Measurements from ENCODE around the gene PANX2. TPM values are rescaled to one million over a fixed set of nuclear protein-coding genes. Genes with fewer than 3 reads are reported as not detected.
"Not testable (repeated sequence)": the region's sequence is repeated elsewhere in the genome, so short reads cannot be mapped to it uniquely, and the experiment has no call there.

The PANX2 gene
- total RNA-seq, 1 donor from 2014 or later = 3.0 TPM

DNA sequence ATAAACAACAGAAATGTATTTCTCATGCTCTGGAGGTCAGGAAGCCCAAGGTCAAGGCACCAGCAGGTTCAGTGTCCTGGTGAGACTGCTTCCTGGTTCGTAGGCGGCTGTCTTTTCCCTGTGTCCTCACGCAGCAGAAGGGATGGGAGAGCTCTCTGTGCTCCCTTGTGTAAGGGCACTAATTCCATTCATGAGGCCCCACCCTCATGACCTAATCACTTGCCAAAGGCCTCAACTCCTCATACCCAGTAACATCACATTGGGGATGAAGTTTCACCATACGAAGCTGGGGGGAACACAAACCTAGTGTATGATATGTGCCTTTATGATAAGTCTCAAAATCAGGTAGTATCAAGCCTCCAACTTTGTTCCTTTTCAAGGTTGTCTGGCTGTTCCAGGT is 38.6 kb upstream of the PANX2 start:
- H3K36me3 Mint-ChIP-seq = no peaks in the 10 kb centered on the region
- TF ChIP-seq, protein P1, sequence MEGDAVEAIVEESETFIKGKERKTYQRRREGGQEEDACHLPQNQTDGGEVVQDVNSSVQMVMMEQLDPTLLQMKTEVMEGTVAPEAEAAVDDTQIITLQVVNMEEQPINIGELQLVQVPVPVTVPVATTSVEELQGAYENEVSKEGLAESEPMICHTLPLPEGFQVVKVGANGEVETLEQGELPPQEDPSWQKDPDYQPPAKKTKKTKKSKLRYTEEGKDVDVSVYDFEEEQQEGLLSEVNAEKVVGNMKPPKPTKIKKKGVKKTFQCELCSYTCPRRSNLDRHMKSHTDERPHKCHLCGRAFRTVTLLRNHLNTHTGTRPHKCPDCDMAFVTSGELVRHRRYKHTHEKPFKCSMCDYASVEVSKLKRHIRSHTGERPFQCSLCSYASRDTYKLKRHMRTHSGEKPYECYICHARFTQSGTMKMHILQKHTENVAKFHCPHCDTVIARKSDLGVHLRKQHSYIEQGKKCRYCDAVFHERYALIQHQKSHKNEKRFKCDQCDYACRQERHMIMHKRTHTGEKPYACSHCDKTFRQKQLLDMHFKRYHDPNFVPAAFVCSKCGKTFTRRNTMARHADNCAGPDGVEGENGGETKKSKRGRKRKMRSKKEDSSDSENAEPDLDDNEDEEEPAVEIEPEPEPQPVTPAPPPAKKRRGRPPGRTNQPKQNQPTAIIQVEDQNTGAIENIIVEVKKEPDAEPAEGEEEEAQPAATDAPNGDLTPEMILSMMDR (conservative IDR thresholded peaks at IDR 0.05) = no peak
- peaks cover 3% of the 10 kb centered on the region for H3K27me3 Mint-ChIP-seq
- peaks cover 6% of the 10 kb centered on the region for H3K4me1 Mint-ChIP-seq (ENCODE audit: unreplicated experiment)
- no peak overlapping the region for H3K4me3 Mint-ChIP-seq
- no peak for DNase-seq (ENCODE audit: extremely low spot score, unreplicated experiment)
- H3K27ac Mint-ChIP-seq = no peak overlapping the region
- H3K9me3 Mint-ChIP-seq = no peaks in the 10 kb centered on the region

- no peak for DNase-seq (ENCODE audit: extremely low spot score, unreplicated experiment)
- H3K9me3 Mint-ChIP-seq = no peaks in the 10 kb centered on the region
- H3K4me3 Mint-ChIP-seq = no peak overlapping the region
- no peaks in the 10 kb centered on the region for H3K36me3 Mint-ChIP-seq
- no peak overlapping the region for H3K27ac Mint-ChIP-seq
- peaks cover 3% of the 10 kb centered on the region for H3K27me3 Mint-ChIP-seq
- H3K4me1 Mint-ChIP-seq (ENCODE audit: unreplicated experiment) = peaks cover 6% of the 10 kb centered on the region
- TF ChIP-seq, protein P1 (conservative IDR thresholded peaks at IDR 0.05) = no peak
Measured at GRCh38 chr22:50134481-50134880, 36.0 kb upstream of the PANX2 start.

GRCh38 chr22:50136581-50137015 is 33.9 kb upstream of the PANX2 start:
- H3K27me3 Mint-ChIP-seq = peaks cover 3% of the 10 kb centered on the region
- H3K36me3 Mint-ChIP-seq = no peaks in the 10 kb centered on the region
- H3K27ac Mint-ChIP-seq = no peak overlapping the region
- H3K9me3 Mint-ChIP-seq = no peaks in the 10 kb centered on the region
- no peak overlapping the region for H3K4me3 Mint-ChIP-seq
- DNase-seq (ENCODE audit: extremely low spot score, unreplicated experiment) = no peak
- TF ChIP-seq, protein P1 (conservative IDR thresholded peaks at IDR 0.05) = no peak
- peaks cover 6% of the 10 kb centered on the region for H3K4me1 Mint-ChIP-seq (ENCODE audit: unreplicated experiment)

- H3K9me3 Mint-ChIP-seq; H3K4me3 Mint-ChIP-seq; H3K27me3 Mint-ChIP-seq; H3K27ac Mint-ChIP-seq; H3K36me3 Mint-ChIP-seq; DNase-seq (ENCODE audit: extremely low spot score, unreplicated experiment): not testable (repeated sequence)
- H3K4me1 Mint-ChIP-seq (ENCODE audit: unreplicated experiment) = peaks cover 12% of the 10 kb centered on the region
Measured at GRCh38 chr22:50137277-50137676, 33.3 kb upstream of the PANX2 start.

DNA sequence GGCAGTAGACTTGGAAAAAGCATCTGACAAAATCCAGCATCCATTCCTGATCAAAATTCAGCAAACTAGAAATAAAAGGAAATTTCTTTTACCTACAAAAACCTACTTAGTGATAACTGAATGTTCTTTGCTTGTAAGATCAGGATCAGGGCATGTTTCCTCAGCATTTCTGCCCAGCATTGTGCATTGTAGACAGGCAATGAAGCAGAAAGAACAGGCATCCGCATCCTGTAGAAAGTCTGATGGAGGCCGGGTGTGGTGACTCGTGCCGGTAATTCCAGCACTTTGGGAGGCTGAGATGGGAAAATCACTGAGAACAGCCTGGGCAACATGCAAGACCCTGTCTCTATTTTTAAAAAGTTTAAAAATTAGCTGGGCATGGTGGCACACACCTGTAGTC is 32.5 kb upstream of the PANX2 start:
- Mint-ChIP-seq H3K4me3 (no peak overlapping the region), H3K9me3 (no peaks in the 10 kb centered on the region), H3K4me1 (ENCODE audit: unreplicated experiment) (peaks cover 13% of the 10 kb centered on the region), H3K27me3 (peaks cover 6% of the 10 kb centered on the region), H3K36me3 (no peaks in the 10 kb centered on the region), H3K27ac (no peak overlapping the region)
- TF ChIP-seq, protein P1 (conservative IDR thresholded peaks at IDR 0.05) = no peak
- no peak for DNase-seq (ENCODE audit: extremely low spot score, unreplicated experiment)

DNA sequence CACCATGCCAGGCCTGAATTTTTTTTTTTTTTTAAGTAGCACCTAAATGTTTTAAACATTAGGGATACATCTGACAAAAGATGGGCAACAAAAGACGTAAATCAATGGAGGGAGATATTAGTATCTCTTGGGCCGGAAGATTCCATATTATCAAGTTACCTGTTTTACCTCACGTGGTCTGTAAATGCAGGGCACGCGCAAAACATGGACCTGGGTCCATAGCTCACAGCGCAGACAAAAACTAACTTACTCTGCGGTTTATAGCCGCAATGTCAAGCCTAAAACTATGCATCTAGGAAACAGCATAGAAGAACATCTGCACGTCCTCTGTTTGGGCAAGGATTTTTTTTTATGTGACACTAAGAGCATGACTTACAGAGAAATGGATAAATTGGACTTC is 31.5 kb upstream of the PANX2 start:
- DNase-seq (ENCODE audit: extremely low spot score, unreplicated experiment) = no peak
- TF ChIP-seq, protein P1 (conservative IDR thresholded peaks at IDR 0.05) = no peak
- Mint-ChIP-seq H3K4me3 (no peak overlapping the region), H3K27ac (no peak overlapping the region), H3K36me3 (no peaks in the 10 kb centered on the region), H3K27me3 (peaks cover 8% of the 10 kb centered on the region), H3K9me3 (no peaks in the 10 kb centered on the region), H3K4me1 (ENCODE audit: unreplicated experiment) (peaks cover 13% of the 10 kb centered on the region)

Data from type B pancreatic cell (in vitro differentiated cells).